A673 (cell line): ENCODE results near the gene KRTAP10-2.

Source experiments
- EZH2 ChIP-seq: fragments of 200-600 bp; sonication (generic); IDR thresholded peaks from 2 replicates; pipeline ENCODE4 v1.6.1; 2017; ENCODE audit warnings: borderline replicate concordance, low read depth, mild to moderate bottlenecking, mixed read lengths, antibody characterized with exemption, low read length; ENCODE audit not compliant: poor library complexity, severe bottlenecking
- TF ChIP-seq, protein P1 (sequence below): fragments of 300-800, 200-600 bp; sonication (generic); conservative IDR thresholded peaks from 2 replicates; pipeline ENCODE4 v1.5.1; 2017; ENCODE audit warnings: low read depth, mild to moderate bottlenecking, antibody characterized with exemption, low read length, moderate library complexity, mixed read lengths

DNA sequence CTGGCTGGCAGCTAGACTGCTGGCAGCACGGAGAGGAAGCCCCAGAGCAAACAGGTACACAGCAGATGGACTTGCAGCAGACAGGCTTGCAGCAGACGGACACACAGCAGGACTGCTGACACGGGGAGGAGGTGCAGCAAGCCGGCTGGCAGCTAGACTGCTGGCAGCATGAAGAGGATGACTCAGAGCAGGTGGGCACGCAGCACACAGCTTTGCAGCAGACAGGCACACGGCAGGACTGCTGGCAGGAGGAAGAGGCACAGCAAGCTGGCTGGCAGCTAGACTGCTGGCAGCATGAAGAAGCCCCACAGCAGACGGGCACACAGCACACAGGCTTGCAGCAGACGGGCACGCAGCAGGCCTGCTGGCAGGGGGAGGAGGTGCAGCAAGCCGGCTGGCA, 498 bp downstream of the KRTAP10-2 start:
- TF ChIP-seq EZH2, result no peak
- TF ChIP-seq, protein P1, sequence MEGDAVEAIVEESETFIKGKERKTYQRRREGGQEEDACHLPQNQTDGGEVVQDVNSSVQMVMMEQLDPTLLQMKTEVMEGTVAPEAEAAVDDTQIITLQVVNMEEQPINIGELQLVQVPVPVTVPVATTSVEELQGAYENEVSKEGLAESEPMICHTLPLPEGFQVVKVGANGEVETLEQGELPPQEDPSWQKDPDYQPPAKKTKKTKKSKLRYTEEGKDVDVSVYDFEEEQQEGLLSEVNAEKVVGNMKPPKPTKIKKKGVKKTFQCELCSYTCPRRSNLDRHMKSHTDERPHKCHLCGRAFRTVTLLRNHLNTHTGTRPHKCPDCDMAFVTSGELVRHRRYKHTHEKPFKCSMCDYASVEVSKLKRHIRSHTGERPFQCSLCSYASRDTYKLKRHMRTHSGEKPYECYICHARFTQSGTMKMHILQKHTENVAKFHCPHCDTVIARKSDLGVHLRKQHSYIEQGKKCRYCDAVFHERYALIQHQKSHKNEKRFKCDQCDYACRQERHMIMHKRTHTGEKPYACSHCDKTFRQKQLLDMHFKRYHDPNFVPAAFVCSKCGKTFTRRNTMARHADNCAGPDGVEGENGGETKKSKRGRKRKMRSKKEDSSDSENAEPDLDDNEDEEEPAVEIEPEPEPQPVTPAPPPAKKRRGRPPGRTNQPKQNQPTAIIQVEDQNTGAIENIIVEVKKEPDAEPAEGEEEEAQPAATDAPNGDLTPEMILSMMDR, result no peak
